ENCODE measurements around the gene R3HDML.

R3HDML gene

DNA sequence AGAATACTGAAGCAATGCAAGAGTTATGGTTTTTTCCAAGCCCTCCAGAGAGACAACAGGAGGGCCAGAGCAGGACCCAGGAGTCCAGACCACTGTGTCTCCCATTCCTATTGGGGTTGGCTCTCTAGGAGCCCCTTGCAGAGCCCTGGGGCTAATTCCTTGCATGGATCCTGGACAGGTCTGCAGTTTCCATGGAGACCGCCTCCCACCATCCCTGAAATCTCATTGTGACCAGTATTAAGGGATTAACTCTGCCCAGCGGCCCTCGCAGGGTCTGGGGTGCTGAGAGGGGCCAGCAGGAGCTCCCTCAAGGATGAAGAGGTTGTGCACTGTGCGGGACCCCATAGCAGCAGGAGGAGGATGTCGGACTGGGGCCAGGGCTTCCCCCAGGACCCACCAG lies 53.4 kb downstream of the R3HDML start:
- TF ChIP-seq, protein P1, sequence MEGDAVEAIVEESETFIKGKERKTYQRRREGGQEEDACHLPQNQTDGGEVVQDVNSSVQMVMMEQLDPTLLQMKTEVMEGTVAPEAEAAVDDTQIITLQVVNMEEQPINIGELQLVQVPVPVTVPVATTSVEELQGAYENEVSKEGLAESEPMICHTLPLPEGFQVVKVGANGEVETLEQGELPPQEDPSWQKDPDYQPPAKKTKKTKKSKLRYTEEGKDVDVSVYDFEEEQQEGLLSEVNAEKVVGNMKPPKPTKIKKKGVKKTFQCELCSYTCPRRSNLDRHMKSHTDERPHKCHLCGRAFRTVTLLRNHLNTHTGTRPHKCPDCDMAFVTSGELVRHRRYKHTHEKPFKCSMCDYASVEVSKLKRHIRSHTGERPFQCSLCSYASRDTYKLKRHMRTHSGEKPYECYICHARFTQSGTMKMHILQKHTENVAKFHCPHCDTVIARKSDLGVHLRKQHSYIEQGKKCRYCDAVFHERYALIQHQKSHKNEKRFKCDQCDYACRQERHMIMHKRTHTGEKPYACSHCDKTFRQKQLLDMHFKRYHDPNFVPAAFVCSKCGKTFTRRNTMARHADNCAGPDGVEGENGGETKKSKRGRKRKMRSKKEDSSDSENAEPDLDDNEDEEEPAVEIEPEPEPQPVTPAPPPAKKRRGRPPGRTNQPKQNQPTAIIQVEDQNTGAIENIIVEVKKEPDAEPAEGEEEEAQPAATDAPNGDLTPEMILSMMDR (IDR thresholded peaks at IDR 0.05; ENCODE audit: low read depth, low read length): no peak
- H3K27me3 ChIP-seq (ENCODE audit: insufficient read depth, low read depth, severe bottlenecking): no peaks in the 10 kb centered on the region
- no peak overlapping the region for H3K4me3 ChIP-seq (ENCODE audit: low read depth, low read length)
- DNase-seq: no peak
- no peak overlapping the region for H3K27ac ChIP-seq
- H3K9me3 ChIP-seq (ENCODE audit: severe bottlenecking): no peaks in the 10 kb centered on the region
- no peaks in the 10 kb centered on the region for H3K36me3 ChIP-seq

DNA sequence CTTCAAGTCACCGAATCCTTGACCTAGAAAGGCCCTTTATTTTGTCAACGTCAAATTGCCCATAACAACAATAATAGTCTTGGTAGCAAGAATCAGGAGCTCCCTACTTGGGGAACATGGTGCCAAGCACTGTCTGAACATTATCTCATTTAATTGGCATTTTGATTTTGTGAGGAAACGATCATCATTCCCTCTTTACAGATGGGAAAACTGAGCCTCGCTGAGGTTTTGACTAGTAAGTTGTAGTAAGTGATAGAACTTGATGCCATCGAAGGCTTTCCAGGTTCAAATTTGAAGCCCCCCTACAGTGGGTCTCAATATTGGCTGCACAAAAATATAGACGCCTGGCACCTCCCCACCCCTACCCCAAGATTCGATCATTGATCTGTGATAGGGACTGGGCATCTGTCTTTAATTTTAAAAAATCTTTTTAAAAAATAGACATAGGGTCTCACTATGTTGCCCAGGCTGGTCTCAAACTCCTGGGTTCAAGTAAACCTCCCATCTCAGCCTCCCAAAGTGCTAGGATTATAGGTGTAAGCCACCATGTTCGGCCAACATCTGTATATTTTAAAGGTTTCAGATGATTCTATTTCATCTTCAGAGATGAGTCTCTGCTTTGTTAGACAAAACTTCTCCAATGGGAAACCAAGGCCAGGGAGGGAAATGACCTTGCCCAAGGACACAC lies 55.4 kb downstream of the R3HDML start:
- no peak for DNase-seq
- no peaks in the 10 kb centered on the region for H3K9me3 ChIP-seq (ENCODE audit: severe bottlenecking)
- H3K27me3 ChIP-seq (ENCODE audit: insufficient read depth, low read depth, severe bottlenecking): no peaks in the 10 kb centered on the region
- no peaks in the 10 kb centered on the region for H3K36me3 ChIP-seq
- TF ChIP-seq, protein P1 (IDR thresholded peaks at IDR 0.05; ENCODE audit: low read depth, low read length): no peak
- no peak overlapping the region for H3K4me3 ChIP-seq (ENCODE audit: low read depth, low read length)
- H3K27ac ChIP-seq: no peak overlapping the region

DNA sequence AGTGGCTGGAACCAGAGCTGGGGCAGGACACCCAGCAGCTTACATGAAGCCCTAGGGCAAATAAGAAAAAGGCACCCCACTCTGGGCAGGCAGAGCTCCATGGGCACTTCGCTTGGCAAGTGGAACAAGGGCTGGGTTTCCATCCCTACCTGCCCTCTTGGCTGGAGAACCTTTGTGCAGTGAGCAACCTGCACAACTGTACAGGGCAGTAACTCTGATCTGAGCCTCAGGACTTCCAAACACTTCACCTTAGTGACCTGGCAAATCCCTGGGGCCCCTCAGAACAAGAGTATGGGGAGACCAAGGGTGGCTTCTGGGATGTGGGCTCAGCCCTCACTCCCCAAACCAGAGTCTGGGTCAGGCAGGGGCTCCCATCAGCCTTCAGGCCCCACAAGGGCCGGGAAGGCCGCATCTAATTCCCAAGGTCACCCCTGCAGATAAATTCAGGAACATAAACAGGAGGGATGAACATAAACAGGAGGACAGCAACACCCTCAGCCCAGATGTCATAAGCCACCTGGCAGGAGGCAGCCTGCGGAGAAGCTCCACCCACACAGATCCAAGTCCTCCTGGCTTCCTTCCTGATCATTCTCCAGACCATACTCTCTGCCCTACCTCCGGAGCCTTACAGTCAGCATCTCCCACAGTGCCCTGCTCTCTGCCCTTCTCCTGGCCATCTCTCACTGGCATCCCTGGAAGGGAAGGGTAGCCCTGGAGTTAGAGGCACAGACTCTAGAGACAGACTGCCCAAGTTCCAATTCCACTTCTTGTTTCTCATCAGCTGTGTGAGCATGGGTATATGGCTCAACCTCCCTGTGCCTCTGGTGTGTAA lies 56.1 kb downstream of the R3HDML start:
- no peak overlapping the region for H3K27ac ChIP-seq
- TF ChIP-seq, protein P1 (IDR thresholded peaks at IDR 0.05; ENCODE audit: low read depth, low read length): no peak
- DNase-seq: no peak
- no peaks in the 10 kb centered on the region for H3K36me3 ChIP-seq
- no peak overlapping the region for H3K4me3 ChIP-seq (ENCODE audit: low read depth, low read length)
- no peaks in the 10 kb centered on the region for H3K27me3 ChIP-seq (ENCODE audit: insufficient read depth, low read depth, severe bottlenecking)
- no peaks in the 10 kb centered on the region for H3K9me3 ChIP-seq (ENCODE audit: severe bottlenecking)

DNA sequence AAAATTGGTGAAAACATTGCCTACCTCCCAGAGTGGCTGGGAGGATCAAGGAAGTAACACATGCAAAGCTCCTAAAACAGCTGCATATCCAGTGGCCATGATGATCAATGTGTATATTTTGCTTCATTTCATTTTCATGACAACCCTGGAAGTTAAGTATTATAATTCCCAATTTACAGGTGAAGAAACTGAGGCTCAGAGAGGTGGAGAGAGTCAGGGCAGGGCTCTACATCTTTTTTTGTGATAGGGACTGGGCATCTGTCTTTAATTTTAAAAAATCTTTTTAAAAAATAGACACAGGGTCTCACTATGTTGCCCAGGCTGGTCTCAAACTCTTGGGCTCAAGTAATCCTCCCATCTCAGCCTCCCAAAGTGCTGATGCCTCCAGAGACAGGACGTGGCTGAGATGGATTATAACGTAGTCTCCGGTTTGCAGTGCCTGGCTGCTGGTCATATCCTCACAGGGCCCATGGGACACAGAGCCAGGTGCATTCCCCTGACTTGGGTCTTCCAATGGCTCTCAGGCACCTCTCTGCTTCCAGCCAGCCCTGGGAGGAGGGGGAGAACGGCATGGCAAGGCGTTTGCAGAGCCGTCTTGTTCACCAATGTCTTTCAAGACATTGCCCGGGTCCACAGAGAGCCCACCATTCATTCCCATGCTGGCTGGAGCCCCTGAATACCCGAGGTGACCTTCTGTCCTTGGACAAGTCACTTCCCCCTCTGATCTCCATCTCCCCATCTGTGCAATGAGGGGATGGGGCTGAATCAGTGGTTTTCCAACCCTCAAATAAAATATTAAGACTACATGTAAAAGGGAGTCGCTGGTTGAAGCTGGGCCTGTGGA lies 57.0 kb downstream of the R3HDML start:
- Histone ChIP-seq H3K27me3 (ENCODE audit: insufficient read depth, low read depth, severe bottlenecking) (no peaks in the 10 kb centered on the region), H3K9me3 (ENCODE audit: severe bottlenecking) (no peaks in the 10 kb centered on the region), H3K36me3 (no peaks in the 10 kb centered on the region), H3K27ac (no peak overlapping the region), H3K4me3 (ENCODE audit: low read depth, low read length) (no peak overlapping the region)
- TF ChIP-seq, protein P1 (IDR thresholded peaks at IDR 0.05; ENCODE audit: low read depth, low read length): no peak
- DNase-seq: no peak

DNA sequence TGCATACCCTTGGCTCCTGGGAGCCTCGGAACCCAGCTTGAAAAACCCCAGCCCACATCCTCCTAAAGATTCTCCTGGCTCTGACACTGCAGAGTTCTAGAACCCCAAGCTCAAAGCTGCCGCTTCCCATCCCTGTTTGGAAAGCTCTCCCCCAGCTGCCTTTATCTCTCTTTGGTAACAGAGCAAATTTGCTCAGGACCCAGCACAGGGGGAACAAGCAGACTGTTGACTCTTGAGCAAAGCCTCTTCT lies 57.5 kb downstream of the R3HDML start:
- no peaks in the 10 kb centered on the region for H3K36me3 ChIP-seq
- H3K27ac ChIP-seq: no peak overlapping the region
- no peak overlapping the region for H3K4me3 ChIP-seq (ENCODE audit: low read depth, low read length)
- TF ChIP-seq, protein P1 (IDR thresholded peaks at IDR 0.05; ENCODE audit: low read depth, low read length): no peak
- DNase-seq: no peak
- H3K27me3 ChIP-seq (ENCODE audit: insufficient read depth, low read depth, severe bottlenecking): no peaks in the 10 kb centered on the region
- no peaks in the 10 kb centered on the region for H3K9me3 ChIP-seq (ENCODE audit: severe bottlenecking)
